Esophagus muscularis mucosa (tissue), 4 donors: ENCODE measurements around the gene OR2A5. TPM values are rescaled to one million over a fixed set of nuclear protein-coding genes. Genes with fewer than 3 reads are reported as not detected.

Experiments used
- DNase-seq: peaks from one replicate; pipeline ENCODE4 v3.0.0-alpha.2; 2017; ENCODE audit errors: extremely low spot score
- H3K27ac ChIP-seq, 4 donors: fragments of 200-600 bp; sonication (generic); replicated peaks in 1 of 4; 1 replicate in 3 of 4; 2 replicates in 1 of 4; pipeline ENCODE4 v1.5.1; 2016 to 2019; ENCODE audit warnings: mild to moderate bottlenecking in 1 of 4
- H3K27me3 ChIP-seq, 4 donors: fragments of 200-600 bp; sonication (generic); one replicate each; pipeline versions ENCODE4 v1.5.1 to v1.6.0; 2016 to 2019
- H3K36me3 ChIP-seq, 4 donors: fragments of 200-600 bp; sonication (generic); one replicate each; pipeline ENCODE4 v1.5.1; 2016 to 2019
- H3K4me1 ChIP-seq, 4 donors: fragments of 200-600 bp; sonication (generic); one replicate each; pipeline ENCODE4 v1.5.1; 2016 to 2019
- H3K4me3 ChIP-seq, 4 donors: fragments of 200-600 bp; sonication (generic); 1 replicate in 2 of 4; 2 replicates in 2 of 4; pipeline ENCODE4 v1.5.1; 2016 to 2019; ENCODE audit warnings: mild to moderate bottlenecking in 4 of 4, moderate library complexity in 1 of 4
- H3K9me3 ChIP-seq, 4 donors: fragments of 200-600 bp; sonication (generic); 1 replicate in 3 of 4; 2 replicates in 1 of 4; pipeline ENCODE4 v1.5.1; 2016 to 2019
- EP300 ChIP-seq: sonication (generic); formaldehyde crosslinking; IDR thresholded peaks from one replicate; pipeline ENCODE4 v1.6.1; 2017; ENCODE audit warnings: antibody characterized with exemption
- POLR2A ChIP-seq: fragments of 450-650 bp; IDR thresholded peaks from one replicate; pipeline ENCODE4 v1.6.1; 2017; ENCODE audit warnings: antibody characterized with exemption, moderate library complexity, mild to moderate bottlenecking, low read depth
- POLR2AphosphoS5 ChIP-seq, 2 donors: sonication (generic); formaldehyde crosslinking; IDR thresholded peaks; one replicate each; pipeline ENCODE4 v1.6.1; 2017; ENCODE audit warnings: antibody characterized with exemption in 2 of 2
- WGBS: methylation state at CpG from one replicate; pipeline ENCODE4 v1.1.5; 2018; 5-methylcytosine and 5-hydroxymethylcytosine counted together
- intact Hi-C: fragments of 100-400 bp; cut with DNase I; formaldehyde crosslinking; loops from one replicate; pipeline ENCODE4 v1.15.1; 2023
- total RNA-seq, 4 donors: library from RNA; depleted of rRNA; stranded (reverse); fragments of >200 nt; gene quantifications; one replicate each; pipeline versions ENCODE4 v1.1.0 to v1.2.1, GENCODE V29; 2016
- TF ChIP-seq, protein P1 (sequence below), 3 experiments: fragments of 200-600 bp in 2 of 3; fragments of 450-650 bp in 1 of 3; sonication (generic) in 2 of 3; IDR thresholded peaks; one replicate each; pipeline ENCODE4 v1.5.1; 2017 to 2019; ENCODE audit warnings: antibody characterized with exemption in 3 of 3, mild to moderate bottlenecking in 2 of 3, moderate library complexity in 1 of 3

OR2A5 gene
- total RNA-seq, 4 donors from 2014 or later = not detected

DNA sequence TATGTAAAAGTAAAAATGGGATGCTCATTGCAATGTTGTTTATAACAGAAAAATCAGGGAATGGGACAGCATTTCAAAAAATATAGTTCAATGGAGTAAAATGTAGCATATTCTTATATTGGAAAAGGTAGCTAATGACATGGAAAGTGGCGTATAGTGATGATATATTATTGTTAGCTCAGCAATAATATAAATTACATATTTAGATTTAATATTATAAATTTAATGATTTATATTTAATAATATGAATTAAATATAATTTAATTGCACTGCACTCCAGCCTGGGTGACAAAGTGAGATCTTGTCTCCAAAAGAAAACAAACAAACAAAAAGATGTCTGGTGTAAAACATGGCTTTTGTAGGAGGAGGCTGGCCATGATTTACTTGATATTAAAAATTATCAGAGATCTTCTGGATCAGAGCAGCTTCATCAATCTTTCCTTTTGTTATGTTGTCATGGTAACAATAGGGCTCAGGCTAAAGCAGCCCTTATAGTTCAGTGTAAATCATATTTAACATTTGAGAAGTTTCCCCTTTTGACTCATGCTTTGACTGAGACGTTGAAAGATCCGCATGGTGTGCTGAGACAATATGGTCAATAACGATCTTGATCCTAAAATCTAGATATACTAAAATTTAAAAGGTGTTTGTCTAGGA lies 25.4 kb upstream of the OR2A5 start:
- H3K9me3 ChIP-seq = no peaks in the 10 kb centered on the region
- H3K4me3 ChIP-seq = no peak overlapping the region
- H3K4me1 ChIP-seq = no peaks in the 10 kb centered on the region
- no peaks in the 10 kb centered on the region for H3K27me3 ChIP-seq
- no peak for DNase-seq
- whole genome bisulfite sequencing = 72% methylated on average over 4 of the region's 4 CpGs
- TF ChIP-seq POLR2A (no peak), POLR2AphosphoS5 (IDR thresholded peaks at IDR 0.05) (no peak), EP300 (no peak)
- TF ChIP-seq, protein P1, sequence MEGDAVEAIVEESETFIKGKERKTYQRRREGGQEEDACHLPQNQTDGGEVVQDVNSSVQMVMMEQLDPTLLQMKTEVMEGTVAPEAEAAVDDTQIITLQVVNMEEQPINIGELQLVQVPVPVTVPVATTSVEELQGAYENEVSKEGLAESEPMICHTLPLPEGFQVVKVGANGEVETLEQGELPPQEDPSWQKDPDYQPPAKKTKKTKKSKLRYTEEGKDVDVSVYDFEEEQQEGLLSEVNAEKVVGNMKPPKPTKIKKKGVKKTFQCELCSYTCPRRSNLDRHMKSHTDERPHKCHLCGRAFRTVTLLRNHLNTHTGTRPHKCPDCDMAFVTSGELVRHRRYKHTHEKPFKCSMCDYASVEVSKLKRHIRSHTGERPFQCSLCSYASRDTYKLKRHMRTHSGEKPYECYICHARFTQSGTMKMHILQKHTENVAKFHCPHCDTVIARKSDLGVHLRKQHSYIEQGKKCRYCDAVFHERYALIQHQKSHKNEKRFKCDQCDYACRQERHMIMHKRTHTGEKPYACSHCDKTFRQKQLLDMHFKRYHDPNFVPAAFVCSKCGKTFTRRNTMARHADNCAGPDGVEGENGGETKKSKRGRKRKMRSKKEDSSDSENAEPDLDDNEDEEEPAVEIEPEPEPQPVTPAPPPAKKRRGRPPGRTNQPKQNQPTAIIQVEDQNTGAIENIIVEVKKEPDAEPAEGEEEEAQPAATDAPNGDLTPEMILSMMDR (IDR thresholded peaks at IDR 0.05) = no peak
- no peak overlapping the region for H3K27ac ChIP-seq
- H3K36me3 ChIP-seq = no peaks in the 10 kb centered on the region
- intact Hi-C loops = loop anchor here (10.0 kb wide), 1 partner anchor 118 kb away; the partner anchor contains the start of gene TCAF1

DNA sequence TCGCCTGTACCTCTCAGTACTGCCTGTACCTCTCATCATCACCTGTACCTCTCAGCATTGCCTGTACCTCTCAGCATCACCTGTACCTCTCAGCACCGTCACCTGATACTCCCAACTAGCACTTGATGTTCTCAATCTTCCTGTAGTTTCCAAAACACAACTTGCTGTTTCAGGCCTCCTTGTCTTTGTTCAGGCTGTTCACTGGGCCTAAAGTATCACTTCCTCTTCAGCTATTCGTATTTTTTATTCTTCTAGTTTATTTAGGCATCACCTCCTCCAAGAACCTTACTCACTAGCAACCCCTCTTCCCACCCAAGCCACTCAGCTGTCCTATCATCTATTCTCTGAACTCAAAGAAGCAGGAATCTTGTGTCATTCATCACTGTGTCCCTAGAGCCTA lies 24.5 kb upstream of the OR2A5 start:
- Histone ChIP-seq H3K36me3 (no peaks in the 10 kb centered on the region), H3K4me1 (no peaks in the 10 kb centered on the region), H3K4me3 (no peak overlapping the region), H3K27me3 (no peaks in the 10 kb centered on the region), H3K9me3 (no peaks in the 10 kb centered on the region), H3K27ac (no peak overlapping the region)
- intact Hi-C loops = loop anchor here (10.0 kb wide), 1 partner anchor 119 kb away; the partner anchor contains the start of gene TCAF1
- TF ChIP-seq EP300 (no peak), POLR2AphosphoS5 (IDR thresholded peaks at IDR 0.05) (no peak), POLR2A (no peak)
- TF ChIP-seq, protein P1 (IDR thresholded peaks at IDR 0.05) = no peak
- no peak for DNase-seq
- 85% methylated on average over 3 of the region's 3 CpGs for WGBS

DNA sequence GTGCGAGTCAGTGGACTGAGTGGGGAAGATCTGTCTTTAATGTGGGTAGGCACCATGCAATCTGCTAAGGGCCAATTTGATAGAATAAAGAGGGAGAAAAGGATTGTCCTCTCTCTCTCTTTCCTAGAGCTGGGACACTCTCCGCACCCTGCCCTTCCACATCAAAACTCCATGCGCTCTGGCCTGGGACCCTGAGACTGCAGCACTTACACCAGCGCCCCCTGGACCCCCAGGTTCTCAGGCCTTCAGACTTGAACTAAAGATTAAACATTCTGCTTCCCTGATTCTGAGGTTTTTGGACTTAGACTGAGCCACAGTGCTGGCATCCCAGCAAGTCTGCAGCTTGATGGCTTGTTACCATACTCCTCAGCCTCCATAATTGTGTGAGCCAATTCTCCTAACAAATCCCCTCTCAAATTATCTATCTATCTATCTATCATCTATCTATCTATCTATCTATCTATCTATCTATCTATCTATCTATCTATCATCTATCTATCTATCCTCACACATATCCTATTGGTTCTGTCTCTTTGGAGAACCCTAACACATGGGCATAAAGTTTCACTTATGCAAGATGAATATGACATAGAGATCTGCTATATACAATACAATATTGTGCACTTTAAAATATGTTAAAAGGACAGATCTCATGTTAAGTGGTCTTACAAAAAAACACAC lies 22.4 kb upstream of the OR2A5 start:
- Histone ChIP-seq H3K9me3 (no peaks in the 10 kb centered on the region), H3K36me3 (no peaks in the 10 kb centered on the region), H3K27me3 (no peaks in the 10 kb centered on the region), H3K4me1 (no peaks in the 10 kb centered on the region), H3K27ac (no peak overlapping the region), H3K4me3 (no peak overlapping the region)
- DNase-seq = no peak
- 53% methylated on average over 4 of the region's 4 CpGs for WGBS
- intact Hi-C loops = loop anchor here (10.0 kb wide), 1 partner anchor 122 kb away; the partner anchor contains the start of gene TCAF1
- no peak for TF ChIP-seq EP300
- TF ChIP-seq POLR2A = no peak

DNA sequence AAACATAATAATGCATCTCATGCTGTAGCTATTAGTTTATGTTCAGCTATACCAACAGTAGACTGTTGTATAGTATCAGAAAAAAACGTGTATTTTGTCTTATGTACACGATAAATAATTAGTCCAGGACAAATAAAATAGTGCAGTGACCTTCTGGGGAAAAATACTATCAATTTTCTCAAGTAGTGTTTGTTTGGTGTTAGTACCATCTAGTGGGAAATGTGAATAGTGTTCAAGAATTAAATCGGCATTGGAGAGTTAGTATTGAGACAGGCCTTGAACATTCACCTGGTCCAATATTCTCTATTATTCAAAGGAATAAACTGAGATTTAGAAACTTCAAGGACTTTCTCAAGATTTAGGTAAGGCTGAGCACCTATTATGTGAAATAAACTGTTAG lies 21.7 kb upstream of the OR2A5 start:
- H3K4me3 ChIP-seq = no peak overlapping the region
- H3K4me1 ChIP-seq = no peaks in the 10 kb centered on the region
- intact Hi-C loops = loop anchor here (10.0 kb wide), 1 partner anchor 122 kb away; the partner anchor contains the start of gene TCAF1
- TF ChIP-seq, protein P1 (IDR thresholded peaks at IDR 0.05) = peak; percentile 34 to 51 (median 48)
- TF ChIP-seq POLR2AphosphoS5 (IDR thresholded peaks at IDR 0.05) = no peak
- 10% methylated on average over 3 of the region's 3 CpGs for WGBS
- no peaks in the 10 kb centered on the region for H3K9me3 ChIP-seq
- DNase-seq = no peak
- no peak overlapping the region for H3K27ac ChIP-seq
- H3K36me3 ChIP-seq = no peaks in the 10 kb centered on the region
- no peaks in the 10 kb centered on the region for H3K27me3 ChIP-seq

DNA sequence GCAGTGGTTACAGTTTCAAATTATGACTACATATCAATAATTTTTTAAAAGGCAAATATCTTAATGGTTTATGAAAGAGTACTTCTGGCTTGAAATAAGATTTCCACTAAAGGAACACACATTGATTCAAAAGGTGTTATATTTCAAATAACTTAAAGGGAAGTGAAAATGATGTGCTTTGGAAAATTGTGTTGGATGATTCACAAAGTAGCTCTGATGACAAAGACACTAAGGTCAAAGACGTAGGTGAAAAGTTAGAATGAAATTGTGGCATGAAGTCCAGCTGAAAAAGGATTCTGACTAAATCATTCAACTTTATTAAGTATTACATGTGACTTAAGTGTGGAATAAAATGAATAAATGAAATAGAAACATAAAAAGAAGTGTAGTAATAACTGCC lies 20.8 kb upstream of the OR2A5 start:
- no peaks in the 10 kb centered on the region for H3K36me3 ChIP-seq
- 63% methylated on average over 1 of the region's 1 CpG for WGBS
- no peak for DNase-seq
- intact Hi-C loops = loop anchor here (10.0 kb wide), 1 partner anchor 123 kb away; the partner anchor contains the start of gene TCAF1
- no peaks in the 10 kb centered on the region for H3K4me1 ChIP-seq
- TF ChIP-seq, protein P1 (IDR thresholded peaks at IDR 0.05) = no peak
- TF ChIP-seq POLR2A = no peak
- TF ChIP-seq POLR2AphosphoS5 (IDR thresholded peaks at IDR 0.05) = no peak
- no peak for TF ChIP-seq EP300
- no peak overlapping the region for H3K4me3 ChIP-seq
- H3K27ac ChIP-seq = no peak overlapping the region
- H3K9me3 ChIP-seq = no peaks in the 10 kb centered on the region
- no peaks in the 10 kb centered on the region for H3K27me3 ChIP-seq
